Gastrocnemius medialis (tissue), 4 donors: ENCODE results near the gene SPOUT1. TPM values are rescaled to one million over a fixed set of nuclear protein-coding genes. Genes with fewer than 3 reads are reported as not detected.
"Not testable (repeated sequence)": the region's sequence is repeated elsewhere in the genome, so short reads cannot be mapped to it uniquely, and the experiment has no call there.

ENCODE experiments used
- ATAC-seq, 2 donors: fragments of 150-250 bp; one replicate each; pipeline ENCODE4 v1.9.1; 2016
- DNase-seq, 2 donors: peaks; one replicate each; pipeline ENCODE4 v3.0.0-alpha.2; 2019
- H3K27ac ChIP-seq, 4 donors: fragments of 200-600 bp; sonication (generic); 1 replicate in 1 of 4; 2 replicates in 3 of 4; pipeline ENCODE4 v1.5.1; 2016 to 2018; ENCODE audit warnings: mild to moderate bottlenecking in 2 of 4, moderate library complexity in 1 of 4
- H3K27me3 ChIP-seq, 3 donors: fragments of 200-600 bp; sonication (generic) in 2 of 3; 1 replicate in 1 of 3; 2 replicates in 2 of 3; pipeline versions ENCODE4 v1.5.1 to v1.6.0; 2016 to 2019; ENCODE audit warnings: mild to moderate bottlenecking in 1 of 3, moderate library complexity in 1 of 3
- H3K36me3 ChIP-seq, 2 donors: fragments of 200-600 bp; sonication (generic) in 1 of 2; one replicate each; pipeline ENCODE4 v1.5.1; 2017 to 2018
- H3K4me1 ChIP-seq, 2 donors: fragments of 200-600 bp; sonication (generic) in 1 of 2; one replicate each; pipeline ENCODE4 v1.5.1; 2016 to 2017; ENCODE audit warnings: mild to moderate bottlenecking in 2 of 2
- H3K4me3 ChIP-seq, 4 donors: fragments of 200-600 bp; sonication (generic) in 3 of 4; 1 replicate in 1 of 4; 2 replicates in 3 of 4; pipeline ENCODE4 v1.5.1; 2016 to 2019; ENCODE audit warnings: mild to moderate bottlenecking in 2 of 4
- H3K9me3 ChIP-seq, 3 donors: fragments of 200-600 bp; sonication (generic) in 2 of 3; 1 replicate in 1 of 3; 2 replicates in 2 of 3; pipeline ENCODE4 v1.5.1; 2016 to 2019
- POLR2A ChIP-seq, 2 donors: fragments of 450-650 bp; IDR thresholded peaks; one replicate each; pipeline ENCODE4 v1.6.1; 2017; ENCODE audit warnings: antibody characterized with exemption in 2 of 2, mild to moderate bottlenecking in 2 of 2, moderate library complexity in 2 of 2
- in situ Hi-C, 4 donors: fragments of 200-750 bp; cut with MboI; loops; one replicate each; pipeline versions ENCODE4 v1.15.0 to v1.8.0; 2017; ENCODE audit warnings: low sequenced_read_pairs in 4 of 4
- intact Hi-C: fragments of 100-400 bp; cut with DNase I; formaldehyde crosslinking; loops from one replicate; pipeline ENCODE4 v1.15.1; 2023; ENCODE audit warnings: low total_unique reads
- total RNA-seq, 4 donors: library from RNA; depleted of rRNA; stranded (reverse); fragments of >200 nt; gene quantifications; one replicate each; pipeline versions ENCODE4 v1.1.0 to v1.2.3, GENCODE V29; 2016
- TF ChIP-seq, protein P1 (sequence below), 5 experiments: fragments of 450-650 bp in 3 of 5; fragments of 200-600 bp in 2 of 5; sonication (generic) in 2 of 5; IDR thresholded peaks in 4 of 5; conservative IDR thresholded peaks in 1 of 5; 1 replicate in 4 of 5; 2 replicates in 1 of 5; pipeline ENCODE4 v1.5.1; 2016 to 2019; ENCODE audit warnings: antibody characterized with exemption in 5 of 5, mild to moderate bottlenecking in 3 of 5, moderate library complexity in 3 of 5

Gene SPOUT1, protein sequence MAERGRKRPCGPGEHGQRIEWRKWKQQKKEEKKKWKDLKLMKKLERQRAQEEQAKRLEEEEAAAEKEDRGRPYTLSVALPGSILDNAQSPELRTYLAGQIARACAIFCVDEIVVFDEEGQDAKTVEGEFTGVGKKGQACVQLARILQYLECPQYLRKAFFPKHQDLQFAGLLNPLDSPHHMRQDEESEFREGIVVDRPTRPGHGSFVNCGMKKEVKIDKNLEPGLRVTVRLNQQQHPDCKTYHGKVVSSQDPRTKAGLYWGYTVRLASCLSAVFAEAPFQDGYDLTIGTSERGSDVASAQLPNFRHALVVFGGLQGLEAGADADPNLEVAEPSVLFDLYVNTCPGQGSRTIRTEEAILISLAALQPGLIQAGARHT
- total RNA-seq = 10 to 100 TPM; 10.7 to 29.3 (median 14.9) TPM

DNA sequence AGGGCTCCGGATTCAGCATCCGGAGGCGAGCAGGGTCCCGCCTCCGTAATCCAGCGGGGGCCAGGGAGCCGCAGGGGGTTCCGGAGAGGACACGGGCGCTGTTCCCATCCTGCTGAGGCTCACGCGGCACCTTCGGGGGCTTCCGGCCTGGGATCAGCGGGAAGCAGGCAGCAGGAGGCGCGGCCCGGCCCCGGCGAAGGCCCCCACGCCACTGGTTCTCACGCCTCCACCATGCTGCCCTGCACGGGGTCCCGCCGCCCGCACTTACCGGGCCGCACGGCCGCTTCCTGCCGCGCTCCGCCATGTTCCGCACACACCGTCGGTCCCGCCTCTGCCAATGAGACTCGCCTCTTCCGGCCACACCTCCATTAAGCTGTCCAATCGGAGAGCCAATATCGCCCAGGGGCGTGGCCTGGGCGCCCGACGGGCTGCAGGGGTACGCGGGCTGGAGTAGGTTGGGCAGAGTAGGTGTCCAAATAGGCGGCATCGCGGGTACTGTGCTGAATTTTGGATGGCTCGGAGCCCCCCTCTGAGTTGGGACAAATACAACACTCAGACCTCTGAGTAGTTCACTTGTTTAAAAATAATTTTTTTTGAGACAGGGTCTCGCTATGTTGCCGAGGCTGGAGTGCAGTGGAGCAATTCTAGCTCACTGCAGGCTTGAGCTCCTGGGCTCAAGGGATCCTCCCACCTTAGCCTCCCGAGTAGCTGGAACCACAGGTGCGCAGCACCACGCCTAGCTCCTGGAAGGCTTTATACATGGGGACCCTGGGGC, at the start of gene SPOUT1:
Gene SPOUT1, minus strand, starts transcription at position 318 of the 775 bp plus-strand sequence. Its CDS starts 14 bp downstream, at position 304.
- Histone ChIP-seq H3K4me1 (peaks cover 12 to 13% of the 10 kb centered on the region in 2 donors), H3K27ac (peak within 1 kb of the TSS; percentile 80 to 89 (median 82)), H3K36me3 (peaks cover 0 to 31% of the 10 kb centered on the region in 2 donors), H3K9me3 (no peaks in the 10 kb centered on the region), H3K27me3 (no peaks in the 10 kb centered on the region), H3K4me3 (peak within 1 kb of the TSS; percentile 73 to 97 (median 85))
- intact Hi-C loops = loop anchor here (1.0 kb wide), 1 partner anchor 11 kb away; the partner anchor contains the start of gene ENDOG
- DNase-seq = peak; percentile 87 to 91
- TF ChIP-seq, protein P1, sequence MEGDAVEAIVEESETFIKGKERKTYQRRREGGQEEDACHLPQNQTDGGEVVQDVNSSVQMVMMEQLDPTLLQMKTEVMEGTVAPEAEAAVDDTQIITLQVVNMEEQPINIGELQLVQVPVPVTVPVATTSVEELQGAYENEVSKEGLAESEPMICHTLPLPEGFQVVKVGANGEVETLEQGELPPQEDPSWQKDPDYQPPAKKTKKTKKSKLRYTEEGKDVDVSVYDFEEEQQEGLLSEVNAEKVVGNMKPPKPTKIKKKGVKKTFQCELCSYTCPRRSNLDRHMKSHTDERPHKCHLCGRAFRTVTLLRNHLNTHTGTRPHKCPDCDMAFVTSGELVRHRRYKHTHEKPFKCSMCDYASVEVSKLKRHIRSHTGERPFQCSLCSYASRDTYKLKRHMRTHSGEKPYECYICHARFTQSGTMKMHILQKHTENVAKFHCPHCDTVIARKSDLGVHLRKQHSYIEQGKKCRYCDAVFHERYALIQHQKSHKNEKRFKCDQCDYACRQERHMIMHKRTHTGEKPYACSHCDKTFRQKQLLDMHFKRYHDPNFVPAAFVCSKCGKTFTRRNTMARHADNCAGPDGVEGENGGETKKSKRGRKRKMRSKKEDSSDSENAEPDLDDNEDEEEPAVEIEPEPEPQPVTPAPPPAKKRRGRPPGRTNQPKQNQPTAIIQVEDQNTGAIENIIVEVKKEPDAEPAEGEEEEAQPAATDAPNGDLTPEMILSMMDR (IDR thresholded peaks at IDR 0.05 in 4 of 5, conservative IDR thresholded peaks at IDR 0.05 in 1 of 5) = no peak
- TF ChIP-seq POLR2A (IDR thresholded peaks at IDR 0.05) = peak; percentile 21 to 59
- ATAC-seq = peak; percentile 99
- in situ Hi-C loops = no loop called here

DNA sequence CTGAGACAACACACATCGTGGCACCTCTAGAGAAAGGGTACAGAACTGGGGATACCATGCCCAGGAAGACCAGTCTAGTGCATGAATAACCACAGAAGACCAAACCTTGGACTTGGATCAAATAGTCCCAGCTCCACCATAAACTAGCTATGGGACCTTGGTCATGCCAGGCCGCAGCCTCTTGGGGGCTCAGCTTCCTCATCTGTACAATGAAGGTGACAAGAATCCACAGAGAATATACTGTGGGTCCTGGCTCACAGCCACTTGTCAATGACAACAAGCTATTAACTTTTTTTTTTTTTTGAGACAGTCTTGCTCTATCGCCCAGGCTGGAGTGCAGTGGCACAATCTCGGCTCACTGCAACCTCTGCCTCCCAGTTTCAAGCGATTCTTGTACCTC, 48.3 kb upstream of the SPOUT1 start:
- Histone ChIP-seq H3K9me3 (no peaks in the 10 kb centered on the region), H3K27ac (peak overlapping the region in 3 of 4 donors; percentile 28 to 61 (median 60)), H3K4me3 (no peak overlapping the region), H3K27me3 (no peaks in the 10 kb centered on the region), H3K4me1 (peaks cover 15 to 29% of the 10 kb centered on the region in 2 donors), H3K36me3 (no peaks in the 10 kb centered on the region)
- in situ Hi-C loops = no loop called here
- DNase-seq (no peak), ATAC-seq (no peak)
- TF ChIP-seq, protein P1 (IDR thresholded peaks at IDR 0.05 in 4 of 5, conservative IDR thresholded peaks at IDR 0.05 in 1 of 5) = no peak
- TF ChIP-seq POLR2A (IDR thresholded peaks at IDR 0.05) = no peak
- intact Hi-C loops = no loop called here

DNA sequence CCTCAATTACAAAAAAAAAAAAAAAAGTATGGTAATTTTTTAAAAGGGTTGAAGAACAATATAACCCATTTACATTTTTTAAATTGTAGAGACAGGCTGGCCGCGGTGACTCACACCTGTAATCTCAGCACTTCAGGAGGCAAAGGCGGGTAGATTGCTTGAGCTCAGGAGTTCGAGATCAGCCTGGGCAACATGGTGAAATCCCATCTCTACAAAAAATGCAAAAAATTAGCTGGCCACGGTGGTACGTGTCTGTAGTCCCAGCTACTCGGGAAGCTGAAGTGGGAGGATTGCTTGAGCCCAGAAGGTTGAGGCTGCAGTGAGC, 41.3 kb upstream of the SPOUT1 start:
- not testable (repeated sequence) for ATAC-seq

DNA sequence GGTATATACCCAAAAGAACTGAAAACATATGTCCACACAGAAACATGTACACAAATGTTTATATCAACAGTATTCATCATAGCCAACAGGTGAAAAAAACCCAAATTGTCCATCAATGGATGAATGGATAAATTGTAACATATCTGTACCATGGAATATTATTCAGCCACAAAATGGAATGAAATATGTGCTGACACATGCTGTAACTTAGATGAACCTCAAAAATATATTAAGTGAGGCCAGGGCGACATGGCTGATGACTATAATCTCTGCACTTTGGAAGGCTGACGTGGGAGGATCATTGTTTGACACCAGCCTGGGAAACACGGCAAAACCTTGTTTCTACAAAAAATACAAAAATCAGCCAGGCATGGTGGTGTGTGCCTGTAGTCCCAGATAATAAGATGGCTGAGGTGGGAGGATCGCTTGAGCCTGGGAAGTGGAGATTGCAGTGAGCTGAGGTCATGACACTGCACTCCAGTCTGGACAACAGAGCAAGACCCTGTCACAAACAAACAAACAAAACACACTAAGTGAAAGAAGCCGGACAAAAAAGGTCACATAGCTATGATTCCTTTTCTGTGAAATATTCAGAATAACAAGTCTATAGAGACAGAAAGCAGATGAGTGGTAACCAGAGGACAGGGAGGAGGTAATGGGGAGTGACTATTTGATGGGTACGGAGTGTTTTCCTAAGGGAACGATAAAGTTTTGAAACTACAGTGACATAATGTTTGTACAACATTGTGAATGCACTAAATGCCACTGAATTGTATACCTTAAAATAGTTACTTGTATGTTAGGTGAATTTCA, 40.7 kb upstream of the SPOUT1 start:
- no peak overlapping the region for H3K27ac ChIP-seq
- intact Hi-C loops (no loop called here), in situ Hi-C loops (no loop called here)
- DNase-seq = no peak
- no peaks in the 10 kb centered on the region for H3K9me3 ChIP-seq
- H3K27me3 ChIP-seq = no peaks in the 10 kb centered on the region
- H3K4me1 ChIP-seq = no peaks in the 10 kb centered on the region
- ATAC-seq = no peak
- H3K36me3 ChIP-seq = no peaks in the 10 kb centered on the region
- TF ChIP-seq POLR2A (IDR thresholded peaks at IDR 0.05) = no peak
- TF ChIP-seq, protein P1 (IDR thresholded peaks at IDR 0.05 in 4 of 5, conservative IDR thresholded peaks at IDR 0.05 in 1 of 5) = no peak
- H3K4me3 ChIP-seq = no peak overlapping the region

More for the DNA sequence above, 41.3 kb upstream of the SPOUT1 start:
- H3K9me3 ChIP-seq, H3K27ac ChIP-seq, H3K4me3 ChIP-seq, H3K4me1 ChIP-seq, H3K36me3 ChIP-seq, H3K27me3 ChIP-seq, DNase-seq, in situ Hi-C loops, intact Hi-C loops: not testable (repeated sequence)
